K562 (cell line): ENCODE data around the gene ATXN7L2. TPM values are rescaled to one million over a fixed set of nuclear protein-coding genes. Genes with fewer than 3 reads are reported as not detected.

ENCODE experiments used
- MXI1 ChIP-seq: IDR thresholded peaks from 2 replicates; pipeline ENCODE4 v1.6.1; 2011; ENCODE audit warnings: low read depth, mild to moderate bottlenecking, improper control_type of control experiment, low read length
- POU5F1 ChIP-seq: fragments of 150-350 bp; IDR thresholded peaks from 2 replicates; pipeline ENCODE4 v1.6.1; 2014; ENCODE audit warnings: borderline replicate concordance, low read length, low read depth, mild to moderate bottlenecking; ENCODE audit not compliant: partially characterized antibody
- RHOXF2B ChIP-seq: fragments of 250-450 bp; sonication (Bioruptor Pico); conservative IDR thresholded peaks from 2 replicates; pipeline ENCODE4 v1.5.1; 2021
- YBX1 ChIP-seq: fragments of 450-650 bp; IDR thresholded peaks from 2 replicates; pipeline ENCODE4 v1.7.1; 2016; ENCODE audit warnings: mild to moderate bottlenecking
- ZNF184 ChIP-seq: sonication (generic); formaldehyde crosslinking; IDR thresholded peaks from 2 replicates; pipeline ENCODE4 v1.5.0; 2020; ENCODE audit warnings: missing genetic modification reagents
- polyA plus RNA-seq, 8 experiments: library from polyadenylated mRNA; depleted of rRNA in 4 of 8; stranded (reverse) in 5 of 8; unstranded in 3 of 8; fragments of >200 nt; fragmentation: Nextera tagmentation in 2 of 8; fragmentation: Illumina TruSeq in 1 of 8; extraction: Ambion mirVana in 2 of 8; extraction: Trizol in 1 of 8; gene quantifications; 2 replicates each; pipeline versions ENCODE4 v1.2.1 to v1.2.3, GENCODE V29; 2011 to 2014; ENCODE audit warnings: inconsistent platforms in 1 of 8, missing spikeins in 1 of 8
- total RNA-seq, 7 experiments: library from RNA; depleted of rRNA in 6 of 7; stranded (reverse); fragments of >200 nt in 6 of 7; fragmentation: Illumina TruSeq in 2 of 7; extraction: Trizol in 2 of 7; gene quantifications; 2 replicates each; pipeline versions ENCODE4 v1.2.1 to v1.2.3, GENCODE V29; 2011 to 2021; ENCODE audit warnings: low replicate concordance in 1 of 7
- TF ChIP-seq, protein P1 (sequence below): sonication (generic); formaldehyde crosslinking; IDR thresholded peaks from 2 replicates; pipeline ENCODE4 v1.8.0; 2023; ENCODE audit warnings: mild to moderate bottlenecking, missing genetic modification reagents
- TF ChIP-seq, protein P2 (sequence below): fragments of 450-650 bp; IDR thresholded peaks from 2 replicates; pipeline ENCODE4 v1.6.1; 2017; ENCODE audit warnings: antibody characterized with exemption, mild to moderate bottlenecking

The ATXN7L2 gene
- total and polyA plus RNA-seq, 9 of the 15 experiments (the other 6 are each of a cell fraction or from before 2014, with no cell fraction given): 0.21 to 10.4 (median 5.8) TPM

DNA sequence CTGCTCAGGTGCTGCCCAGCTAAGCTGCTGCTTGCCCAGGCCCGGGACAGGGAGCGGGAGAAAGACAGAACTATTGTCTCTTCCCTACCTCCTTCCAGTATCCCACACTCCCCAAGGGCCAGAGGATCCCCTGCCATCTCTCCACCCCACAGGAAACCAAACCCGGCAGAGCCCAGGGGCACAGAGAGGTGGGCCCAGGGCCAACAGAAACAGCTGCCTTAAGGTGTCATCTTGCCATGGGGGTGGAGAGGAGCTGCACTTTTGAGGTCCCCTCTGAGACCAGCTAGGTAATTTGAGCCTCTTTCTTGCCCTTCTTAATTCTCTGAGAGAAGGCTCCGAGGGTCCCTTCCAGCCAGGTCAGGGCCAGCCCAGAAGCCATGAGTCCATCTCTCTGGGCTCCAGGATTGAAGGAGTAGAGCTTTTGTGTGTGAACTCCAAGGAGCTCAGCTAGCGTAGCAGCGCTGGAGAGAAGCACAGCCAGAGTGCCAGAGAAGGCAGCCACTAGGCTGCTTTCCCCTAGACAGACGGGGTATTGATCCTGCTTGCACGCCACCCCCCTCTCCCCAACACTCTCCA, 46.3 kb downstream of the ATXN7L2 start (continued):
- TF ChIP-seq, protein P1, sequence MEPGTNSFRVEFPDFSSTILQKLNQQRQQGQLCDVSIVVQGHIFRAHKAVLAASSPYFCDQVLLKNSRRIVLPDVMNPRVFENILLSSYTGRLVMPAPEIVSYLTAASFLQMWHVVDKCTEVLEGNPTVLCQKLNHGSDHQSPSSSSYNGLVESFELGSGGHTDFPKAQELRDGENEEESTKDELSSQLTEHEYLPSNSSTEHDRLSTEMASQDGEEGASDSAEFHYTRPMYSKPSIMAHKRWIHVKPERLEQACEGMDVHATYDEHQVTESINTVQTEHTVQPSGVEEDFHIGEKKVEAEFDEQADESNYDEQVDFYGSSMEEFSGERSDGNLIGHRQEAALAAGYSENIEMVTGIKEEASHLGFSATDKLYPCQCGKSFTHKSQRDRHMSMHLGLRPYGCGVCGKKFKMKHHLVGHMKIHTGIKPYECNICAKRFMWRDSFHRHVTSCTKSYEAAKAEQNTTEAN (CRISPR knock-in tag): no peak
- TF ChIP-seq, protein P2, sequence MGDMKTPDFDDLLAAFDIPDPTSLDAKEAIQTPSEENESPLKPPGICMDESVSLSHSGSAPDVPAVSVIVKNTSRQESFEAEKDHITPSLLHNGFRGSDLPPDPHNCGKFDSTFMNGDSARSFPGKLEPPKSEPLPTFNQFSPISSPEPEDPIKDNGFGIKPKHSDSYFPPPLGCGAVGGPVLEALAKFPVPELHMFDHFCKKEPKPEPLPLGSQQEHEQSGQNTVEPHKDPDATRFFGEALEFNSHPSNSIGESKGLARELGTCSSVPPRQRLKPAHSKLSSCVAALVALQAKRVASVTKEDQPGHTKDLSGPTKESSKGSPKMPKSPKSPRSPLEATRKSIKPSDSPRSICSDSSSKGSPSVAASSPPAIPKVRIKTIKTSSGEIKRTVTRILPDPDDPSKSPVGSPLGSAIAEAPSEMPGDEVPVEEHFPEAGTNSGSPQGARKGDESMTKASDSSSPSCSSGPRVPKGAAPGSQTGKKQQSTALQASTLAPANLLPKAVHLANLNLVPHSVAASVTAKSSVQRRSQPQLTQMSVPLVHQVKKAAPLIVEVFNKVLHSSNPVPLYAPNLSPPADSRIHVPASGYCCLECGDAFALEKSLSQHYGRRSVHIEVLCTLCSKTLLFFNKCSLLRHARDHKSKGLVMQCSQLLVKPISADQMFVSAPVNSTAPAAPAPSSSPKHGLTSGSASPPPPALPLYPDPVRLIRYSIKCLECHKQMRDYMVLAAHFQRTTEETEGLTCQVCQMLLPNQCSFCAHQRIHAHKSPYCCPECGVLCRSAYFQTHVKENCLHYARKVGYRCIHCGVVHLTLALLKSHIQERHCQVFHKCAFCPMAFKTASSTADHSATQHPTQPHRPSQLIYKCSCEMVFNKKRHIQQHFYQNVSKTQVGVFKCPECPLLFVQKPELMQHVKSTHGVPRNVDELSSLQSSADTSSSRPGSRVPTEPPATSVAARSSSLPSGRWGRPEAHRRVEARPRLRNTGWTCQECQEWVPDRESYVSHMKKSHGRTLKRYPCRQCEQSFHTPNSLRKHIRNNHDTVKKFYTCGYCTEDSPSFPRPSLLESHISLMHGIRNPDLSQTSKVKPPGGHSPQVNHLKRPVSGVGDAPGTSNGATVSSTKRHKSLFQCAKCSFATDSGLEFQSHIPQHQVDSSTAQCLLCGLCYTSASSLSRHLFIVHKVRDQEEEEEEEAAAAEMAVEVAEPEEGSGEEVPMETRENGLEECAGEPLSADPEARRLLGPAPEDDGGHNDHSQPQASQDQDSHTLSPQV: no peak
- TF ChIP-seq ZNF184 (no peak), RHOXF2B (CRISPR knock-in tag) (no peak), POU5F1 (no peak), YBX1 (no peak), MXI1 (no peak)
